ENCODE measurements around the gene TEX11. TPM values are rescaled to one million over a fixed set of nuclear protein-coding genes. Genes with fewer than 3 reads are reported as not detected.
"Not testable (repeated sequence)": the region's sequence is repeated elsewhere in the genome, so short reads cannot be mapped to it uniquely, and the experiment has no call there.

Gene TEX11
- polyA plus RNA-seq, 1 donor (not counting 4 experiments of a cell fraction or from before 2014, with no cell fraction given) = not detected

GRCh38 chrX:70656304-70656703 is 252.2 kb downstream of the TEX11 start:
- FAIRE-seq = no peak
- Histone ChIP-seq H3K79me2 (ENCODE audit: control insufficient read depth, insufficient read depth, low read length) (no peaks in the 10 kb centered on the region), H3K4me3 (ENCODE audit: control insufficient read depth in 2 of 3, extremely low read depth in 1 of 3, insufficient read depth in 2 of 3, low read depth in 1 of 3, low read length in 3 of 3) (no peak overlapping the region), H3K9me3 (ENCODE audit: control insufficient read depth, low read depth, low read length) (no peaks in the 10 kb centered on the region), H3K27ac (ENCODE audit: control insufficient read depth, insufficient read depth, low read length) (no peak overlapping the region), H3K4me2 (ENCODE audit: control insufficient read depth, extremely low read depth, insufficient read depth, low read depth, low read length) (no peak overlapping the region), H3K27me3 (ENCODE audit: control insufficient read depth, extremely low read depth, insufficient read depth, low read length) (no peaks in the 10 kb centered on the region), H2AFZ (ENCODE audit: control insufficient read depth, low read length) (no peak overlapping the region), H4K20me1 (ENCODE audit: control insufficient read depth, extremely low read depth, insufficient read depth, low read length) (no peaks in the 10 kb centered on the region), H3K36me3 (ENCODE audit: control insufficient read depth in 2 of 2, extremely low read depth in 1 of 2, insufficient read depth in 2 of 2, low read length in 2 of 2) (no peaks in the 10 kb centered on the region), H3K4me1 (ENCODE audit: control insufficient read depth, extremely low read depth, insufficient read depth, low read length) (no peaks in the 10 kb centered on the region), H3K9ac (ENCODE audit: control insufficient read depth, extremely low read depth, insufficient read depth, low read length) (no peak overlapping the region), H3K9me1 (ENCODE audit: control insufficient read depth, extremely low read depth, insufficient read depth, low read length) (no peaks in the 10 kb centered on the region)
- DNase-seq (ENCODE audit: low read depth, low spot score) = no peak
- no peak for TF ChIP-seq CTCF (optimal IDR thresholded peaks at IDR 0.05 in 1 of 3, IDR thresholded peaks at IDR 0.05 in 1 of 3, conservative IDR thresholded peaks at IDR 0.05 in 1 of 3; ENCODE audit: extremely low read depth in 1 of 3, insufficient read depth in 2 of 3, low read length in 3 of 3)
- TF ChIP-seq EZH2 (IDR thresholded peaks at IDR 0.05; ENCODE audit: low read length) = no peak
- dilution Hi-C loops (cut with MboI; ENCODE audit: extremely low pct_ligation_motif_present, low sequenced_read_pairs) = no loop called here

- H2AFZ ChIP-seq (ENCODE audit: control insufficient read depth, low read length); H3K79me2 ChIP-seq (ENCODE audit: control insufficient read depth, insufficient read depth, low read length); H3K9me3 ChIP-seq (ENCODE audit: control insufficient read depth, low read depth, low read length); H3K9me1 ChIP-seq (ENCODE audit: control insufficient read depth, extremely low read depth, insufficient read depth, low read length); H3K4me1 ChIP-seq (ENCODE audit: control insufficient read depth, extremely low read depth, insufficient read depth, low read length); H3K9ac ChIP-seq (ENCODE audit: control insufficient read depth, extremely low read depth, insufficient read depth, low read length); H3K27ac ChIP-seq (ENCODE audit: control insufficient read depth, insufficient read depth, low read length); DNase-seq (ENCODE audit: low read depth, low spot score); H3K36me3 ChIP-seq (ENCODE audit: control insufficient read depth in 2 of 2, extremely low read depth in 1 of 2, insufficient read depth in 2 of 2, low read length in 2 of 2); H3K4me3 ChIP-seq (ENCODE audit: control insufficient read depth in 2 of 3, extremely low read depth in 1 of 3, insufficient read depth in 2 of 3, low read depth in 1 of 3, low read length in 3 of 3); H3K27me3 ChIP-seq (ENCODE audit: control insufficient read depth, extremely low read depth, insufficient read depth, low read length); H3K4me2 ChIP-seq (ENCODE audit: control insufficient read depth, extremely low read depth, insufficient read depth, low read depth, low read length); H4K20me1 ChIP-seq (ENCODE audit: control insufficient read depth, extremely low read depth, insufficient read depth, low read length); dilution Hi-C loops (cut with MboI; ENCODE audit: extremely low pct_ligation_motif_present, low sequenced_read_pairs); FAIRE-seq: not testable (repeated sequence)
These were observed 260.6 kb downstream of the TEX11 start for GRCh38 chrX:70647910-70648309.

GRCh38 chrX:70636218-70636617 is 272.3 kb downstream of the TEX11 start:
- Histone ChIP-seq H3K9me3 (ENCODE audit: control insufficient read depth, low read depth, low read length) (no peaks in the 10 kb centered on the region), H3K36me3 (ENCODE audit: control insufficient read depth in 2 of 2, extremely low read depth in 1 of 2, insufficient read depth in 2 of 2, low read length in 2 of 2) (no peaks in the 10 kb centered on the region), H3K4me2 (ENCODE audit: control insufficient read depth, extremely low read depth, insufficient read depth, low read depth, low read length) (no peak overlapping the region), H3K4me1 (ENCODE audit: control insufficient read depth, extremely low read depth, insufficient read depth, low read length) (no peaks in the 10 kb centered on the region), H4K20me1 (ENCODE audit: control insufficient read depth, extremely low read depth, insufficient read depth, low read length) (no peaks in the 10 kb centered on the region), H3K27ac (ENCODE audit: control insufficient read depth, insufficient read depth, low read length) (no peak overlapping the region), H3K9ac (ENCODE audit: control insufficient read depth, extremely low read depth, insufficient read depth, low read length) (no peak overlapping the region), H3K27me3 (ENCODE audit: control insufficient read depth, extremely low read depth, insufficient read depth, low read length) (no peaks in the 10 kb centered on the region), H3K79me2 (ENCODE audit: control insufficient read depth, insufficient read depth, low read length) (no peaks in the 10 kb centered on the region), H2AFZ (ENCODE audit: control insufficient read depth, low read length) (no peak overlapping the region), H3K9me1 (ENCODE audit: control insufficient read depth, extremely low read depth, insufficient read depth, low read length) (no peaks in the 10 kb centered on the region), H3K4me3 (ENCODE audit: control insufficient read depth in 2 of 3, extremely low read depth in 1 of 3, insufficient read depth in 2 of 3, low read depth in 1 of 3, low read length in 3 of 3) (no peak overlapping the region)
- no peak for DNase-seq (ENCODE audit: low read depth, low spot score)
- no peak for TF ChIP-seq CTCF (optimal IDR thresholded peaks at IDR 0.05 in 1 of 3, IDR thresholded peaks at IDR 0.05 in 1 of 3, conservative IDR thresholded peaks at IDR 0.05 in 1 of 3; ENCODE audit: extremely low read depth in 1 of 3, insufficient read depth in 2 of 3, low read length in 3 of 3)
- TF ChIP-seq EZH2 (IDR thresholded peaks at IDR 0.05; ENCODE audit: low read length) = no peak
- dilution Hi-C loops (cut with MboI; ENCODE audit: extremely low pct_ligation_motif_present, low sequenced_read_pairs) = no loop called here
- no peak for FAIRE-seq
